Activated CD4-positive, alpha-beta T cell treated with anti-CD3 and anti-CD28 coated beads, Interleukin-2, amount 50 U/mL, for 4 hours (primary cell): ENCODE results near the gene TFDP2.
"Not testable (repeated sequence)": the region's sequence is repeated elsewhere in the genome, so short reads cannot be mapped to it uniquely, and the experiment has no call there.

ENCODE experiments used
- DNase-seq, 2 experiments: peaks; one replicate each; pipeline ENCODE4 v3.0.0-alpha.2; 2020

Gene TFDP2

GRCh38 chr3:141915016-141915415 is 234.3 kb downstream of the TFDP2 start:
- DNase-seq = no peak

GRCh38 chr3:141914311-141914710 is 235.0 kb downstream of the TFDP2 start:
- DNase-seq = no peak

- DNase-seq = peak; percentile 30 to 39
Observed at GRCh38 chr3:141913150-141913811, 236.1 kb downstream of the TFDP2 start.

GRCh38 chr3:141909986-141910385 is 239.4 kb downstream of the TFDP2 start:
- not testable (repeated sequence) for DNase-seq

GRCh38 chr3:141909408-141909807 is 239.9 kb downstream of the TFDP2 start:
- DNase-seq = no peak

- DNase-seq = no peak
Observed at GRCh38 chr3:141905129-141905528, 244.2 kb downstream of the TFDP2 start.

GRCh38 chr3:141904203-141904602 is 245.1 kb downstream of the TFDP2 start:
- no peak for DNase-seq

GRCh38 chr3:141901914-141902313 is 247.4 kb downstream of the TFDP2 start:
- DNase-seq = no peak

- no peak for DNase-seq
Observed at GRCh38 chr3:141900343-141900742, 249.0 kb downstream of the TFDP2 start.

- no peak for DNase-seq
Observed at GRCh38 chr3:141898908-141899307, 250.4 kb downstream of the TFDP2 start.

GRCh38 chr3:141895731-141896130 is 253.6 kb downstream of the TFDP2 start:
- DNase-seq = no peak

- no peak for DNase-seq
Observed at GRCh38 chr3:141894524-141895176, 254.7 kb downstream of the TFDP2 start.
